DMS53 (cell line): ENCODE results near the gene ARHGAP27.
A peak's percentile ranks its signal among the peaks of the same experiment; 100 is the strongest.

Experiments
- DNase-seq: peaks from one replicate; lab custom pipeline; 2025; lab: John Stamatoyannopoulos, UW

Gene ARHGAP27

GRCh38 chr17:45430006-45430737 is 2.5 kb downstream of the ARHGAP27 start:
- DNase-seq: peak; percentile 77

- peak; percentile 91 for DNase-seq
Measured at GRCh38 chr17:45429339-45430005, 3.2 kb downstream of the ARHGAP27 start.

DNA sequence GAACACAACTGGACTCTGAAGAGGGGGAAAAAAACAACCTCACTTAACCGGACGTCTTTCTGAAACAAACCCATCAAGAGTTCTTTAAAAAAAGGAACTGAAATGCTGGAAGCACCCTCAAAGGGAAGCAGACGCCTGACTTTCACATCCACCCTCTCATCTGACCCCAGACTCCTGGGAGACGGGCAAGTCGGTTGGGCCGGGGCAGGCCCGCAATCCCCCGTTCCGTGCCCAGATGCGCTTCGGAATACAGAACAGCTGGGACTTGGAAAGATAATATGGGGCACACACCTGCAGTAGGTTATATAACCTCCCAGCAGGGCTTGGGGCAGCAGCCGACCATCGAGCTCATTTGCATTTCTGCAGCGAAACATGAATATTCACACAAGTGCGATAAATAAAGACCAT is 3.7 kb downstream of the ARHGAP27 start:
- DNase-seq: peak; percentile 81

GRCh38 chr17:45428050-45428617 is 4.5 kb downstream of the ARHGAP27 start:
- peak; percentile 94 for DNase-seq

DNA sequence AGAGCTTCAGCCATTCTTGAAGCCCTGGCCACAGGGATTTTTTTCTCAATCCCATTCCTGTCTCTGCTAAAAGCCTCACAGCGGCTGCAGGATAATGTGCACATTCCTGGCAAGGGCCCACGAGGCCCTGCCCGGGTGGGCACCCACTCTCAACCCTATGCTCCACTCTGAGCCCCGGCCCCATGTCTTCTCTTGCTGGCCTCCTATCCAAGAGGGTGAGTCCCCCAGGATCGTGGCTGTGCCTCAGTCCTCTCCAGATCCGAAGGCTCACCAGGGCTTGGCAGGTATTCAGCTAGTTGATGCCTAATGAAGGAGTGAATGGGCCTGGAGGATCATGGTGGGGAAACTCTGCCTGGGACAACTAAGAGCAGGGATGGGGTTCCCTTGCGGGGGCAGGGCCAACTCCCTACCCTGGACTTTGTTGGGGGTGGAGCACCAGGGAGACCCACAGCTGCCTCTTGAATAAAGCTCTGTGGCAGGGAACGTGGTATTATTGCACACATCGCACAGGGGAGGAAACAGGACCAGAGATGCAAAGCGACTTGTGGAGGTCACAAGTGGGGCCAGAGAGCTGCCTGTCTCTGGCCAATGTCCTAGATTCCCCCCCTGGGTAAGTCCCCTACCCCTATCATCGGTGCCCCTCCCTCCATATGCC is 5.4 kb downstream of the ARHGAP27 start:
- no peak for DNase-seq

GRCh38 chr17:45426561-45426960 is 6.1 kb downstream of the ARHGAP27 start:
- no peak for DNase-seq

- DNase-seq: no peak
Measured at GRCh38 chr17:45425984-45426413, 6.7 kb downstream of the ARHGAP27 start.

- peak; percentile 98 for DNase-seq
Measured at GRCh38 chr17:45425125-45425983, 7.3 kb downstream of the ARHGAP27 start.

DNA sequence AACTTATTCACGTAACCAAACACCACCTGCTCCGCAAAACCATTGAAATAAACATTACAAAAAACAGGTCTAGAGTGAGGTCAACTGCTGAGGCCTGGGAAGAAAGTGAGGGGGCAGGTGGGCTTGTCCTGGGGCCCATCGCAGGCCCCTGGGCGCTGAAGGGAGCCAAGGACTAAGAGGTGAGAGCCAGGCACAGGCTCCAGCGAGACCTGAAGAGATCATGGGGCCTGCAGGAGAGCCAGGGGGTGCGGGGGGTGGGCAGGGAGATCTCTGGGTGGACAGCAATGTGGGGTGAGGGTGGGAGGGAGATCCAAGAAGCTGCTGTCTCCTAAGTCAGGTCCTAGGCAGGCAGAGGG is 7.9 kb downstream of the ARHGAP27 start:
- no peak for DNase-seq

- DNase-seq: no peak
Measured at GRCh38 chr17:45423975-45424335, 8.7 kb downstream of the ARHGAP27 start.

GRCh38 chr17:45423304-45423974 is 9.2 kb downstream of the ARHGAP27 start:
- DNase-seq: no peak

GRCh38 chr17:45414990-45415881 is 17.4 kb downstream of the ARHGAP27 start:
- no peak for DNase-seq

- DNase-seq: no peak
Measured at GRCh38 chr17:45413498-45413923, 19.2 kb downstream of the ARHGAP27 start.

DNA sequence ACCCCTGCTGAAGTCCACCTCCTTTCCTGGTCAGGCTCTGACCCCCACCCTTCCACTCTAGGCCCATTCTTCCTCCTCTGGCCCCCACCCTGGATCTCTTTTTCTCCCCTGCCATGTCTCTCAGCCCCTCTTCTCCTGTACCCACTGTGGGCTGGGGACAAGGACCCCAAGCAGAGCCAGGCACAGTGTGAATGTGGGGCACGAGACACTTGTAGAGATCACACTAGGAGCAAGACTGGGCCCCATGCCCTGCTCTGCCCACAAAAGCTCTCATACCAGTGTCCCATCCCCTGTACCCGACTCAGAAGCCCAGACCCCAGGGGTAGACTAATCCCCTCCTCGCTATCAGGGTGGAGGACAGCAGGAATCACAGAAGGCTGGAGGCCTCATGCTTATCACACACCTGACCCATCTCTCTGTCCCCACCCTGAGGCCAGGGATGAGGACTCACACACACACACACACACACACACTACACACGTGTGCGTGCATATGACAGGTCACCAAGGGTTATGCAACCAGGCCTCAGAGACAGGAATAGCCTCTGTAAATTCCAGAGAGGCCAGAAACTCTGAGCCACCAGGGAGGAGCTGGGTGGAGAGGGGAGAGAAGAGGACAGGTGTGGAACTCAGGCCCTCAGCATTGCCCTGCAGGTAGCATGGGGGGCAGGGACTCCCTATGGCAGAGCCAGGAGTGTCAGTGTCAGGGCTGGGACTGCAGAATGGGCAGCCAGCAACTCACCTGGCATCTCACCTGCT is 21.1 kb downstream of the ARHGAP27 start:
- peak; percentile 41 for DNase-seq

- no peak for DNase-seq
Measured at GRCh38 chr17:45410144-45411091, 22.3 kb downstream of the ARHGAP27 start.

DNA sequence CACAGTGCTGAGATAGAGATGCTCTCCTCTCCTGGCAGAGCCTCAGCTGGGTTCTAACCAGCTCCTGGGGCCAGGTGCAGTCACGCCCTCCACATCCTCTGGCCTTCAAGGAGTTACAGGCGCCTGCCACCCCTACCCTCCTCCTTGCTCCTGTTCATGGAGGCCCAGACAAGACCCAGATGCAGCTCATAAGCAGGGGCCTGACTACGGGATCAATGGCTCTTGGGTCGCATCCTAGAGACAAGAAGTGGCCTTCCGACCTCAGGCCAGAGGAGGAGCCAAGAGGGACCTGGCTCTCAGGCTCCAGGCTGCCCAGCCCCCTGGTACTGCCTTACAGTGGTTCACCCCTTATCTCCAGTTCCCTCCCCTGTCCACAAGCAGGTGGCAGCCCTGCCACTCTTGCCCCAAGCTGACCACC is 23.0 kb downstream of the ARHGAP27 start:
- DNase-seq: no peak

GRCh38 chr17:45408611-45409421 is 23.9 kb downstream of the ARHGAP27 start:
- no peak for DNase-seq
